ENCODE results near the gene SPATA33. TPM values are rescaled to one million over a fixed set of nuclear protein-coding genes. Genes with fewer than 3 reads are reported as not detected.

Gene SPATA33
- total and polyA plus RNA-seq, 10 of the 15 experiments (the other 5 are each of a cell fraction or from before 2014, with no cell fraction given), result 1.1 to 15.8 (median 7.6) TPM

- TF ChIP-seq CEBPZ (IDR thresholded peaks at IDR 0.05; ENCODE audit: low read depth, low read length) (no peak), MYC (IDR thresholded peaks at IDR 0.05; ENCODE audit: insufficient read depth, insufficient read length, insufficient replicate concordance, low read length, severe bottlenecking) (no peak), LARP7 (IDR thresholded peaks at IDR 0.05) (peak; percentile 85; the same call in 1 of the 2 replicates), BHLHE40 (IDR thresholded peaks at IDR 0.05; ENCODE audit: borderline replicate concordance in 1 of 2, low read depth in 2 of 2, low read length in 1 of 2) (peak in 1 of 2 experiments; percentile 63; a peak in 2 of 4 replicates), EGR1 (IDR thresholded peaks at IDR 0.05; ENCODE audit: borderline replicate concordance in 1 of 2, low read depth in 2 of 2, low read length in 2 of 2) (no peak), POU2F2 (IDR thresholded peaks at IDR 0.05; ENCODE audit: borderline replicate concordance, low read depth, low read length) (peak; percentile 78; the same call in 2 of the 3 replicates), SIX5 (IDR thresholded peaks at IDR 0.05; ENCODE audit: low read depth, low read length, severe bottlenecking) (peak; percentile 31), DPF2 (IDR thresholded peaks at IDR 0.05) (peak; percentile 64; the same call in 1 of the 2 replicates), PAX5 (IDR thresholded peaks at IDR 0.05; ENCODE audit: borderline replicate concordance, low read depth, low read length) (peak; percentile 12; the same call in 1 of the 2 replicates), RELA (IDR thresholded peaks at IDR 0.05; ENCODE audit: borderline replicate concordance, partially characterized antibody) (peak; percentile 9), REST (IDR thresholded peaks at IDR 0.05; ENCODE audit: low read depth, low read length) (no peak), FOXK2 (IDR thresholded peaks at IDR 0.05) (no peak), ELK1 (IDR thresholded peaks at IDR 0.05; ENCODE audit: low read depth, low read length) (peak; percentile 96), SUZ12 (IDR thresholded peaks at IDR 0.05; ENCODE audit: unreplicated experiment) (no peak), POLR2AphosphoS5 (IDR thresholded peaks at IDR 0.05; ENCODE audit: low read length) (peak; percentile 94), IKZF1 (conservative IDR thresholded peaks at IDR 0.05) (peak; percentile 62), BMI1 (IDR thresholded peaks at IDR 0.05; ENCODE audit: borderline replicate concordance) (peak; percentile 93), ZBED1 (IDR thresholded peaks at IDR 0.05; ENCODE audit: borderline replicate concordance) (no peak), SMC3 (IDR thresholded peaks at IDR 0.05; ENCODE audit: borderline replicate concordance, low read length) (0 out of 2 replicates have a peak, but pooled peaks have one; percentile 7), ZNF207 (IDR thresholded peaks at IDR 0.05; ENCODE audit: borderline replicate concordance) (no peak; the same call in 1 of the 2 replicates)
Measured at GRCh38 chr16:89657442-89658220, at the start of gene SPATA33, which contains the start of gene CHMP1A (continued).

Measured in GM12878 (cell line).